Keratinocyte (primary cell): ENCODE data around the gene OR51G1. TPM values are rescaled to one million over a fixed set of nuclear protein-coding genes. Genes with fewer than 3 reads are reported as not detected.

Source experiments
- DNase-seq: peaks from one replicate; pipeline ENCODE4 v3.0.0-alpha.2; 2011; ENCODE audit warnings: low read depth, missing footprints, low spot score
- FAIRE-seq: peaks from 2 replicates; lab custom pipeline; 2011; peaks lifted over from hg19 to GRCh38; lab: Jason Lieb, UNC
- H2AFZ ChIP-seq: 2 replicates; pipeline ENCODE4 v1.6.0; 2012; ENCODE audit warnings: low read length, control low read depth, inconsistent platforms; ENCODE audit not compliant: control insufficient read depth
- H3K27ac ChIP-seq: 2 replicates; pipeline ENCODE4 v1.5.1; 2011; ENCODE audit warnings: low read length; ENCODE audit not compliant: control insufficient read depth, insufficient read depth
- H3K27me3 ChIP-seq: 3 replicates; pipeline ENCODE4 v1.6.0; 2011; ENCODE audit warnings: low read length; ENCODE audit not compliant: control insufficient read depth, insufficient read depth; ENCODE audit errors: extremely low read depth
- H3K36me3 ChIP-seq, 2 experiments: 2 replicates in 1 of 2; 3 replicates in 1 of 2; pipeline ENCODE4 v1.5.1; 2011; ENCODE audit warnings: low read length in 2 of 2, mild to moderate bottlenecking in 1 of 2; ENCODE audit not compliant: control insufficient read depth in 2 of 2, insufficient read depth in 2 of 2; ENCODE audit errors: extremely low read depth in 1 of 2
- H3K4me1 ChIP-seq: 3 replicates; pipeline ENCODE4 v1.5.1; 2011; ENCODE audit warnings: low read length; ENCODE audit not compliant: control insufficient read depth, insufficient read depth; ENCODE audit errors: extremely low read depth
- H3K4me2 ChIP-seq: 3 replicates; pipeline ENCODE4 v1.6.0; 2011; ENCODE audit warnings: low read depth, low read length; ENCODE audit not compliant: control insufficient read depth, insufficient read depth; ENCODE audit errors: extremely low read depth
- H3K4me3 ChIP-seq, 3 experiments: fragments of 200-600 bp in 1 of 3; sonication (generic) in 1 of 3; 2 replicates in 2 of 3; 3 replicates in 1 of 3; pipeline ENCODE4 v1.5.1; 2011 to 2016; ENCODE audit warnings: low read length in 3 of 3, mild to moderate bottlenecking in 3 of 3, control low read depth in 2 of 3, inconsistent platforms in 1 of 3, low read depth in 1 of 3, mixed read lengths in 1 of 3, mixed run types in 1 of 3, moderate library complexity in 1 of 3; ENCODE audit not compliant: control insufficient read depth in 2 of 3, insufficient read depth in 2 of 3; ENCODE audit errors: extremely low read depth in 1 of 3
- H3K79me2 ChIP-seq: 2 replicates; pipeline ENCODE4 v1.6.0; 2012; ENCODE audit warnings: low read length; ENCODE audit not compliant: control insufficient read depth, insufficient read depth
- H3K9ac ChIP-seq: 3 replicates; pipeline ENCODE4 v1.6.0; 2011; ENCODE audit warnings: low read length; ENCODE audit not compliant: control insufficient read depth, insufficient read depth; ENCODE audit errors: extremely low read depth
- H3K9me1 ChIP-seq: 3 replicates; pipeline ENCODE4 v1.6.0; 2011; ENCODE audit warnings: low read length; ENCODE audit not compliant: control insufficient read depth, insufficient read depth; ENCODE audit errors: extremely low read depth
- H3K9me3 ChIP-seq: 2 replicates; pipeline ENCODE4 v1.5.1; 2012; ENCODE audit warnings: low read depth, low read length; ENCODE audit not compliant: control insufficient read depth
- H4K20me1 ChIP-seq: 3 replicates; pipeline ENCODE4 v1.6.0; 2011; ENCODE audit warnings: low read length; ENCODE audit not compliant: control insufficient read depth, insufficient read depth; ENCODE audit errors: extremely low read depth
- EZH2 ChIP-seq: IDR thresholded peaks from one replicate; pipeline ENCODE4 v1.6.1; 2012; ENCODE audit warnings: inconsistent platforms, mild to moderate bottlenecking, low read length, moderate library complexity
- dilution Hi-C: fragments of 300-500 bp; cut with MboI; formaldehyde crosslinking; loops from one replicate; pipeline ENCODE4 v1.7.0; 2020; ENCODE audit warnings: low sequenced_read_pairs; ENCODE audit not compliant: extremely low pct_ligation_motif_present
- polyA plus RNA-seq, 5 experiments: library from polyadenylated mRNA; depleted of rRNA in 3 of 5; stranded (reverse) in 3 of 5; stranded (forward) in 1 of 5; unstranded in 1 of 5; fragments of >200 nt; gene quantifications; 1 replicate in 1 of 5; 2 replicates in 3 of 5; 3 replicates in 1 of 5; pipeline versions ENCODE4 v1.2.1 to v1.2.3, GENCODE V29; 2011 to 2012; ENCODE audit warnings: missing spikeins in 2 of 5, low read depth in 1 of 5, low replicate concordance in 1 of 5
- TF ChIP-seq, protein P1 (sequence below), 3 experiments: IDR thresholded peaks in 1 of 3; conservative IDR thresholded peaks in 1 of 3; optimal IDR thresholded peaks in 1 of 3; 2 replicates in 2 of 3; 3 replicates in 1 of 3; pipeline versions ENCODE3 to v1.5.1; 2011; ENCODE audit warnings: low read length in 3 of 3, mild to moderate bottlenecking in 3 of 3, moderate library complexity in 2 of 3, control low read depth in 1 of 3, inconsistent platforms in 1 of 3; ENCODE audit not compliant: insufficient read depth in 2 of 3; ENCODE audit errors: extremely low read depth in 1 of 3

Gene OR51G1
- polyA plus RNA-seq, 1 donor (not counting 4 experiments of a cell fraction or from before 2014, with no cell fraction given) = not detected

GRCh38 chr11:4886186-4886585 lies 38.0 kb downstream of the OR51G1 start:
- DNase-seq (no peak), FAIRE-seq (no peak)
- no peaks in the 10 kb centered on the region for H3K4me1 ChIP-seq

DNA sequence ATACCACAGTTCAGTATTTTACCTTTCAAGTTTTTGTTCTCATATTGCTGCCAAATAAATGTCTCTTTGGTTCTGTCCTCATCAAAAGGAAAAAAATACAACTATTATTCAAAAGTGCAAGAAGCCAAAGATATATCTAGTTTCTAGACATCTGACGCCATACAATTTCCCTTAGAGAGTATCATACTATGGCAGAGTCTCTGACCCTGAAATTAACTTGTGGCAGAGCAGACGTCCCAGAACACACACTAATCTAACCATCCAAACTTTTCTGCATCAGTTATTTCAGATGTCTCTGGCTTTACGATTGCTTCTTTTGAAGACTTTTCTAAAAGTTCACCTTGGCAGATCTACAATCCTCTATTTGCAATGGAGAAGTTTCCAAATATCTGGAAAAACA lies 39.8 kb downstream of the OR51G1 start:
- Histone ChIP-seq H3K4me1 (no peaks in the 10 kb centered on the region), H3K27me3 (no peaks in the 10 kb centered on the region), H3K9me3 (no peaks in the 10 kb centered on the region), H4K20me1 (no peaks in the 10 kb centered on the region), H3K79me2 (no peaks in the 10 kb centered on the region), H3K9me1 (no peaks in the 10 kb centered on the region), H3K36me3 (no peaks in the 10 kb centered on the region), H3K4me2 (no peak overlapping the region), H2AFZ (no peak overlapping the region), H3K27ac (no peak overlapping the region), H3K4me3 (no peak overlapping the region), H3K9ac (no peak overlapping the region)
- dilution Hi-C loops = no loop called here
- TF ChIP-seq, protein P1, sequence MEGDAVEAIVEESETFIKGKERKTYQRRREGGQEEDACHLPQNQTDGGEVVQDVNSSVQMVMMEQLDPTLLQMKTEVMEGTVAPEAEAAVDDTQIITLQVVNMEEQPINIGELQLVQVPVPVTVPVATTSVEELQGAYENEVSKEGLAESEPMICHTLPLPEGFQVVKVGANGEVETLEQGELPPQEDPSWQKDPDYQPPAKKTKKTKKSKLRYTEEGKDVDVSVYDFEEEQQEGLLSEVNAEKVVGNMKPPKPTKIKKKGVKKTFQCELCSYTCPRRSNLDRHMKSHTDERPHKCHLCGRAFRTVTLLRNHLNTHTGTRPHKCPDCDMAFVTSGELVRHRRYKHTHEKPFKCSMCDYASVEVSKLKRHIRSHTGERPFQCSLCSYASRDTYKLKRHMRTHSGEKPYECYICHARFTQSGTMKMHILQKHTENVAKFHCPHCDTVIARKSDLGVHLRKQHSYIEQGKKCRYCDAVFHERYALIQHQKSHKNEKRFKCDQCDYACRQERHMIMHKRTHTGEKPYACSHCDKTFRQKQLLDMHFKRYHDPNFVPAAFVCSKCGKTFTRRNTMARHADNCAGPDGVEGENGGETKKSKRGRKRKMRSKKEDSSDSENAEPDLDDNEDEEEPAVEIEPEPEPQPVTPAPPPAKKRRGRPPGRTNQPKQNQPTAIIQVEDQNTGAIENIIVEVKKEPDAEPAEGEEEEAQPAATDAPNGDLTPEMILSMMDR (optimal IDR thresholded peaks at IDR 0.05 in 1 of 3, IDR thresholded peaks at IDR 0.05 in 1 of 3, conservative IDR thresholded peaks at IDR 0.05 in 1 of 3; ENCODE audit: extremely low read depth in 1 of 3, insufficient read depth in 2 of 3, low read length in 3 of 3) = no peak
- no peak for TF ChIP-seq EZH2
- FAIRE-seq = no peak
- no peak for DNase-seq

More at GRCh38 chr11:4886186-4886585, 38.0 kb downstream of the OR51G1 start:
- Histone ChIP-seq H3K36me3 (no peaks in the 10 kb centered on the region), H3K79me2 (no peaks in the 10 kb centered on the region), H3K4me2 (no peak overlapping the region), H3K9me3 (no peaks in the 10 kb centered on the region), H2AFZ (no peak overlapping the region), H3K9ac (no peak overlapping the region), H4K20me1 (no peaks in the 10 kb centered on the region), H3K27ac (no peak overlapping the region), H3K4me3 (no peak overlapping the region), H3K27me3 (no peaks in the 10 kb centered on the region), H3K9me1 (no peaks in the 10 kb centered on the region)
- dilution Hi-C loops = no loop called here
- no peak for TF ChIP-seq EZH2
- TF ChIP-seq, protein P1 (optimal IDR thresholded peaks at IDR 0.05 in 1 of 3, IDR thresholded peaks at IDR 0.05 in 1 of 3, conservative IDR thresholded peaks at IDR 0.05 in 1 of 3; ENCODE audit: extremely low read depth in 1 of 3, insufficient read depth in 2 of 3, low read length in 3 of 3) = no peak
